ENCODE results near the gene LAMA5.

LAMA5 gene

GRCh38 chr20:62367136-62367632 is at the start of gene LAMA5:
Gene LAMA5 (minus strand): TSS chr20:62367312. CDS start chr20:62367245, 67 bp downstream.
- Mint-ChIP-seq H3K27ac (no peak within 1 kb of the TSS), H3K27me3 (peaks cover 2% of the 10 kb centered on the region), H3K9me3 (ENCODE audit: low read depth) (no peaks in the 10 kb centered on the region), H3K4me1 (ENCODE audit: low read depth) (peaks cover 6% of the 10 kb centered on the region), H3K36me3 (no peaks in the 10 kb centered on the region), H3K4me3 (peak within 1 kb of the TSS; percentile 66)

GRCh38 chr20:62415354-62416111 is 48.4 kb upstream of the LAMA5 start:
- no peak overlapping the region for H3K4me3 Mint-ChIP-seq
- H3K27me3 Mint-ChIP-seq: peaks cover 2% of the 10 kb centered on the region
- no peaks in the 10 kb centered on the region for H3K36me3 Mint-ChIP-seq
- no peak overlapping the region for H3K27ac Mint-ChIP-seq
- H3K9me3 Mint-ChIP-seq (ENCODE audit: low read depth): no peaks in the 10 kb centered on the region
- no peaks in the 10 kb centered on the region for H3K4me1 Mint-ChIP-seq (ENCODE audit: low read depth)

- Mint-ChIP-seq H3K27ac (no peak overlapping the region), H3K4me1 (ENCODE audit: low read depth) (peaks cover 7% of the 10 kb centered on the region), H3K27me3 (no peaks in the 10 kb centered on the region), H3K36me3 (no peaks in the 10 kb centered on the region), H3K9me3 (ENCODE audit: low read depth) (no peaks in the 10 kb centered on the region), H3K4me3 (no peak overlapping the region)
These were observed 46.9 kb upstream of the LAMA5 start for GRCh38 chr20:62413896-62414481.

GRCh38 chr20:62413025-62413570 is 46.0 kb upstream of the LAMA5 start:
- no peaks in the 10 kb centered on the region for H3K36me3 Mint-ChIP-seq
- no peak overlapping the region for H3K27ac Mint-ChIP-seq
- H3K27me3 Mint-ChIP-seq: no peaks in the 10 kb centered on the region
- peaks cover 7% of the 10 kb centered on the region for H3K4me1 Mint-ChIP-seq (ENCODE audit: low read depth)
- H3K4me3 Mint-ChIP-seq: no peak overlapping the region
- H3K9me3 Mint-ChIP-seq (ENCODE audit: low read depth): no peaks in the 10 kb centered on the region

GRCh38 chr20:62412194-62413024 is 45.3 kb upstream of the LAMA5 start:
- Mint-ChIP-seq H3K27ac (no peak overlapping the region), H3K4me3 (no peak overlapping the region), H3K36me3 (no peaks in the 10 kb centered on the region), H3K9me3 (ENCODE audit: low read depth) (no peaks in the 10 kb centered on the region), H3K4me1 (ENCODE audit: low read depth) (peaks cover 7% of the 10 kb centered on the region), H3K27me3 (no peaks in the 10 kb centered on the region)

- H3K36me3 Mint-ChIP-seq: no peaks in the 10 kb centered on the region
These were observed 44.5 kb upstream of the LAMA5 start for GRCh38 chr20:62411479-62412193.

GRCh38 chr20:62410746-62411478 is 43.8 kb upstream of the LAMA5 start:
- peaks cover 12% of the 10 kb centered on the region for H3K4me1 Mint-ChIP-seq (ENCODE audit: low read depth)
- H3K27me3 Mint-ChIP-seq: no peaks in the 10 kb centered on the region
- H3K4me3 Mint-ChIP-seq: no peak overlapping the region
- H3K27ac Mint-ChIP-seq: no peak overlapping the region
- H3K36me3 Mint-ChIP-seq: no peaks in the 10 kb centered on the region
- no peaks in the 10 kb centered on the region for H3K9me3 Mint-ChIP-seq (ENCODE audit: low read depth)

More at GRCh38 chr20:62411479-62412193, 44.5 kb upstream of the LAMA5 start:
- Mint-ChIP-seq H3K4me3 (no peak overlapping the region), H3K27me3 (no peaks in the 10 kb centered on the region), H3K9me3 (ENCODE audit: low read depth) (no peaks in the 10 kb centered on the region), H3K4me1 (ENCODE audit: low read depth) (peaks cover 7% of the 10 kb centered on the region), H3K27ac (no peak overlapping the region)

GRCh38 chr20:62409931-62410745 is 43.0 kb upstream of the LAMA5 start:
- Mint-ChIP-seq H3K27me3 (no peaks in the 10 kb centered on the region), H3K36me3 (no peaks in the 10 kb centered on the region), H3K4me1 (ENCODE audit: low read depth) (peaks cover 18% of the 10 kb centered on the region), H3K27ac (no peak overlapping the region), H3K4me3 (no peak overlapping the region), H3K9me3 (ENCODE audit: low read depth) (no peaks in the 10 kb centered on the region)

- H3K9me3 Mint-ChIP-seq (ENCODE audit: low read depth): no peaks in the 10 kb centered on the region
- peaks cover 22% of the 10 kb centered on the region for H3K4me1 Mint-ChIP-seq (ENCODE audit: low read depth)
- H3K36me3 Mint-ChIP-seq: no peaks in the 10 kb centered on the region
- H3K27me3 Mint-ChIP-seq: no peaks in the 10 kb centered on the region
- H3K27ac Mint-ChIP-seq: no peak overlapping the region
- H3K4me3 Mint-ChIP-seq: no peak overlapping the region
These were observed 42.2 kb upstream of the LAMA5 start for GRCh38 chr20:62409086-62409853.

GRCh38 chr20:62408640-62409039 is 41.5 kb upstream of the LAMA5 start:
- Mint-ChIP-seq H3K4me1 (ENCODE audit: low read depth) (peaks cover 24% of the 10 kb centered on the region), H3K27me3 (no peaks in the 10 kb centered on the region), H3K36me3 (no peaks in the 10 kb centered on the region), H3K4me3 (no peak overlapping the region), H3K27ac (no peak overlapping the region), H3K9me3 (ENCODE audit: low read depth) (no peaks in the 10 kb centered on the region)

GRCh38 chr20:62408055-62408454 is 40.9 kb upstream of the LAMA5 start:
- H3K4me3 Mint-ChIP-seq: peak overlapping the region; percentile 7
- H3K27ac Mint-ChIP-seq: peak overlapping the region; percentile 10
- H3K27me3 Mint-ChIP-seq: no peaks in the 10 kb centered on the region
- H3K4me1 Mint-ChIP-seq (ENCODE audit: low read depth): peaks cover 25% of the 10 kb centered on the region
- H3K36me3 Mint-ChIP-seq: no peaks in the 10 kb centered on the region
- H3K9me3 Mint-ChIP-seq (ENCODE audit: low read depth): no peaks in the 10 kb centered on the region

- Mint-ChIP-seq H3K36me3 (no peaks in the 10 kb centered on the region), H3K27me3 (no peaks in the 10 kb centered on the region), H3K27ac (peak within 1 kb of the TSS; percentile 41), H3K4me3 (peak within 1 kb of the TSS; percentile 78), H3K9me3 (ENCODE audit: low read depth) (no peaks in the 10 kb centered on the region), H3K4me1 (ENCODE audit: low read depth) (peaks cover 25% of the 10 kb centered on the region)
These were observed 40.3 kb upstream of the LAMA5 start, which contains the start of gene CABLES2 for GRCh38 chr20:62407221-62407992. Gene CABLES2 (minus strand): TSS chr20:62407285. CDS start chr20:62407276, 9 bp downstream.
